BJ (cell line): ENCODE results near the gene PADI3. TPM values are rescaled to one million over a fixed set of nuclear protein-coding genes. Genes with fewer than 3 reads are reported as not detected.

Source experiments
- CTCF ChIA-PET: fragments of 350-600 bp; formaldehyde crosslinking; extraction: SDS; loops from one replicate; lab custom pipeline; 2021; ENCODE audit warnings: antibody characterized with exemption, inconsistent platforms; lab: Yijun Ruan, JAX
- POLR2A ChIA-PET: fragments of 300-600 bp; sonication (Branson Sonifier 250); formaldehyde crosslinking; extraction: SDS; loops from one replicate; lab custom pipeline; 2021; ENCODE audit warnings: antibody characterized with exemption; lab: Charles Lee
- DNase-seq: peaks from one replicate; pipeline ENCODE4 v3.0.0-alpha.2; 2011; ENCODE audit warnings: low read depth
- H3K27me3 ChIP-seq: 2 replicates; pipeline ENCODE4 v1.6.0; 2011; ENCODE audit warnings: low read length; ENCODE audit not compliant: control insufficient read depth, insufficient read depth
- H3K36me3 ChIP-seq: 2 replicates; pipeline ENCODE4 v1.5.1; 2011; ENCODE audit warnings: low read length; ENCODE audit not compliant: control insufficient read depth, insufficient read depth
- H3K4me3 ChIP-seq: 2 replicates; pipeline ENCODE4 v1.5.1; 2011; ENCODE audit warnings: low read depth, mild to moderate bottlenecking, control low read depth, low read length
- CTCF ChIP-seq: IDR thresholded peaks from 2 replicates; pipeline ENCODE4 v1.5.1; 2011; ENCODE audit warnings: low read depth, mild to moderate bottlenecking, control low read depth, inconsistent platforms, low read length, moderate library complexity; ENCODE audit not compliant: insufficient read depth
- polyA plus RNA-seq: library from polyadenylated mRNA; depleted of rRNA; stranded (reverse); fragments of >200 nt; gene quantifications from 2 replicates; pipeline ENCODE4 v1.2.3, GENCODE V29; 2011

Gene PADI3
- polyA plus RNA-seq, 1 experiment, result not detected

GRCh38 chr1:17293681-17294425 lies 45.0 kb downstream of the PADI3 start:
- TF ChIP-seq CTCF, result no peak
- no peak for DNase-seq
- H3K4me3 ChIP-seq, result no peak overlapping the region
- H3K36me3 ChIP-seq, result no peaks in the 10 kb centered on the region
- CTCF ChIA-PET, result interaction anchor here (0.7 kb wide), 1 partner anchor 45 kb away, joined by 3 read pairs; no protein-coding TSS in a partner anchor
- peaks cover 18% of the 10 kb centered on the region for H3K27me3 ChIP-seq
- POLR2A ChIA-PET, result no interaction called here

- no peaks in the 10 kb centered on the region for H3K36me3 ChIP-seq
- TF ChIP-seq CTCF, result no peak
- no peak for DNase-seq
- peaks cover 18% of the 10 kb centered on the region for H3K27me3 ChIP-seq
- ChIA-PET CTCF (no interaction called here), POLR2A (no interaction called here)
- no peak overlapping the region for H3K4me3 ChIP-seq
Observed at GRCh38 chr1:17295292-17295691, 46.4 kb downstream of the PADI3 start.

DNA sequence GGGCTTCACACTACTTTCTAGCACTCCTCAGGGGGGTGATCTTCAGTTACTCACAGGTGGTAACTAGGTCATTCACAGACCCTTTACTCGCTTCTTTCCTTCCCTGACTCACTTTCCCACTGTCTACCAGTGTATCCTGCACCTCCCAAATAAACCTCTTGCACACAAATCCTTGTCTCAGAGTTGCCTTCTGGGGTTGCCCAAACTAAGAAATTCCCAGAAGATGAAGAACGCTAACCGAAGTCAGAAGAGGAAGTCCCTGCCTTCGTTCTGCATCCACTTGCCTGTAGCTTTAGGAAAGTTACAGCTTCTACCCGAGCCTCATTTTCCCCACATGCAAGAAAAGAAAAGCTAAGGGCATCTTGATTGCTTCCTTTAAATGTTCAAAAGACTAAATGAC lies 47.2 kb downstream of the PADI3 start:
- DNase-seq, result no peak
- peaks cover 18% of the 10 kb centered on the region for H3K27me3 ChIP-seq
- H3K4me3 ChIP-seq, result no peak overlapping the region
- no peak for TF ChIP-seq CTCF
- ChIA-PET CTCF (no interaction called here), POLR2A (no interaction called here)
- no peaks in the 10 kb centered on the region for H3K36me3 ChIP-seq

DNA sequence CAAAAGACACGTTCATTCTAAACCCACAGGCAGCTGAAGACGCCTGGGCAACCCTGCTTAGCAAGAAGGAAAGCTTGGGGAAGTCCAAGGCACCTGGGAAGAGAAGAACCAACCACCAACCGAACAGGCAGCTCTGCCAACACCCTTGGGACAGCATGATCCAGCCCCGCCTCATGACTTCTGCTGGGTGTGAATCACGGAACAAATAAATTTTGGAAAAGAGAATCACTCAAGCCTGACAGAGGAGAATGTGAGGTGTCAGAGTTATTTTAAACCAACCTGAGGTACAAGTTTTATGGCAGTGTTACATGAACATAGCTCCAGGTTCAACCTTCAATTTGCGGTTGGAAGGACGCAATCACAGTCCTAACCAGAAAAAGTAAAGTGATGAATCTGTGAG lies 49.1 kb downstream of the PADI3 start:
- POLR2A ChIA-PET, result no interaction called here
- Histone ChIP-seq H3K4me3 (no peak overlapping the region), H3K27me3 (peaks cover 18% of the 10 kb centered on the region), H3K36me3 (no peaks in the 10 kb centered on the region)
- CTCF ChIA-PET, result no interaction called here
- no peak for DNase-seq
- TF ChIP-seq CTCF, result no peak

GRCh38 chr1:17301767-17302166 lies 52.9 kb downstream of the PADI3 start:
- TF ChIP-seq CTCF, result no peak
- Histone ChIP-seq H3K27me3 (peaks cover 7% of the 10 kb centered on the region), H3K4me3 (no peak overlapping the region), H3K36me3 (no peaks in the 10 kb centered on the region)
- DNase-seq, result no peak
- ChIA-PET POLR2A (no interaction called here), CTCF (no interaction called here)
